ENCODE data around the gene DIAPH1. TPM values are rescaled to one million over a fixed set of nuclear protein-coding genes. Genes with fewer than 3 reads are reported as not detected.

The DIAPH1 gene
- total RNA-seq, 4 donors from 2014 or later, result 27.7 to 69.4 (median 30.2) TPM

DNA sequence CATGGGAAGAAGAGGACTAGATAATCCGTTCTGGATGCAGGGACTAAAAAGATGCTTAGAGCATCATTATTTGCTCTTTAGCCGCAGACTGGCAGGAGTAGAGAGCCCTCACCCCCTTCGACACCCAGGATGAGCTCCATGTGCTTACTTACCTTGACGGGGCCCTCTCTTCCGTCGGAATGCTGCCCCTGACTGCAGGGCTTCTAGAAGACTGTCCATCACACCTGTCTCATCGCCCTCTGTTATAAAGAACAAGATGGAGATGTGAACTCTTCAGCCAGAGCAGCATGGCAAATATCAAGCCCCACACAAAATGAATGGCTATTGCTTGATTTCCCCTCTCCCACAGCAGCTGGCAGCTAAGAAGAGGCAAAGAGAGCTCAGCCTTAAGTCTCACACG is 94.8 kb downstream of the DIAPH1 start:
- Histone ChIP-seq H3K36me3 (no peaks in the 10 kb centered on the region), H3K27ac (peak overlapping the region; percentile 77 to 78)

DNA sequence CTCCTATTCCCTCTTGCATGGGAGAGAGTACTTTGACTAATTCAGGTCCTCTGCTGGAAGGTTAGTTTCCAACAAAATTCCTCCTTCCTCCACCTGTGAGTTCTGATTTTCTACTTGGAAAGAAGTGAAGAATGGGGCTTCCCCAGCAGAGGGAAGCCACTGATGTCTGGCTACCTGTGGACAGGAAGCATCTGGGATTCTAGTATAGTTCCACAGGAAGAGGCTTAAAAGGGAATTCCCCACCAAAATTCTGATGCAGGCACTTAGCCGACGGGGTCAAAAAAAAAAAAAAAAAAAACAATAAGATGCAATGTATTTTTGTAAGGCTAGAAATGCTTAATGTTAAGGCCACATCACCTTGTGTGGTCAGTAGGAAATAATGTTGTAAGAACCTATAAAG is 96.5 kb downstream of the DIAPH1 start:
- intact Hi-C loops (cut with DNase I; ENCODE audit: low total_unique reads), result loop anchor here (10.0 kb wide), 1 partner anchor 48 kb away; the partner anchor contains the start of gene PCDHGC3
- H3K27ac ChIP-seq, result peak overlapping the region in 1 of 2 donors; percentile 76
- no peaks in the 10 kb centered on the region for H3K36me3 ChIP-seq
- TF ChIP-seq, protein P1, sequence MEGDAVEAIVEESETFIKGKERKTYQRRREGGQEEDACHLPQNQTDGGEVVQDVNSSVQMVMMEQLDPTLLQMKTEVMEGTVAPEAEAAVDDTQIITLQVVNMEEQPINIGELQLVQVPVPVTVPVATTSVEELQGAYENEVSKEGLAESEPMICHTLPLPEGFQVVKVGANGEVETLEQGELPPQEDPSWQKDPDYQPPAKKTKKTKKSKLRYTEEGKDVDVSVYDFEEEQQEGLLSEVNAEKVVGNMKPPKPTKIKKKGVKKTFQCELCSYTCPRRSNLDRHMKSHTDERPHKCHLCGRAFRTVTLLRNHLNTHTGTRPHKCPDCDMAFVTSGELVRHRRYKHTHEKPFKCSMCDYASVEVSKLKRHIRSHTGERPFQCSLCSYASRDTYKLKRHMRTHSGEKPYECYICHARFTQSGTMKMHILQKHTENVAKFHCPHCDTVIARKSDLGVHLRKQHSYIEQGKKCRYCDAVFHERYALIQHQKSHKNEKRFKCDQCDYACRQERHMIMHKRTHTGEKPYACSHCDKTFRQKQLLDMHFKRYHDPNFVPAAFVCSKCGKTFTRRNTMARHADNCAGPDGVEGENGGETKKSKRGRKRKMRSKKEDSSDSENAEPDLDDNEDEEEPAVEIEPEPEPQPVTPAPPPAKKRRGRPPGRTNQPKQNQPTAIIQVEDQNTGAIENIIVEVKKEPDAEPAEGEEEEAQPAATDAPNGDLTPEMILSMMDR (IDR thresholded peaks at IDR 0.05), result no peak
- no peak for TF ChIP-seq POLR2A (IDR thresholded peaks at IDR 0.05)
- H3K9me3 ChIP-seq, result no peaks in the 10 kb centered on the region
- no peak overlapping the region for H3K4me3 ChIP-seq
- no peaks in the 10 kb centered on the region for H3K27me3 ChIP-seq
- no peaks in the 10 kb centered on the region for H3K4me1 ChIP-seq
- no peak for DNase-seq

More for the DNA sequence above, 94.8 kb downstream of the DIAPH1 start:
- DNase-seq, result no peak
- intact Hi-C loops (cut with DNase I; ENCODE audit: low total_unique reads), result loop anchor here (10.0 kb wide), 1 partner anchor 49 kb away; the partner anchor contains the start of gene PCDHGC3
- no peaks in the 10 kb centered on the region for H3K27me3 ChIP-seq
- TF ChIP-seq, protein P1 (IDR thresholded peaks at IDR 0.05), result no peak
- no peak for TF ChIP-seq POLR2A (IDR thresholded peaks at IDR 0.05)
- no peaks in the 10 kb centered on the region for H3K9me3 ChIP-seq
- H3K4me3 ChIP-seq, result no peak overlapping the region
- H3K4me1 ChIP-seq, result no peaks in the 10 kb centered on the region

DNA sequence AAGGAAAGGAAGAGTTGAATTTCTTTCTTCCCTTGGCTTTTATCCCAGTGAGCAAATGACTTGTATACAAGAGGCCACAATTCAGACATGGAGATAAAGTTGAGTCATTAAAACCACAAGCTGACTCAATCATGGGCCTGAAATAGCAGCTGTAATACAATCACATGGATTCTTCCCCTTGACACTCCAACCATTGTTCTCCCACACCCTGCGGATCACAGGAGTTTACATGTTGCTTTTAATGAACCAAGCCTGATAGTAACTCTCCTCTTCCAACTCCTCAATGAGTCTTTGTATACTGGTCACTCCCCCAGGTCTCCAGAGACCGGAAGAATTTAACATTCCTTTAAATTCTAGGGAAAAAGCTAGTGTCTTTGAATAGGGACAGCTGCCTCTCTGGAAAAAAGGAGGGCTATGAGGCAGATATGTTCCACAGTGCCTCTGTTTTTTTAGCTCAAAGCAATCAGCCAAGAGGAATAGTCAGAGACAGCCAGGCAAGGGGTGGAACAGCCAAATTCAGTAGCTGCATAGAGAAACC is 97.5 kb downstream of the DIAPH1 start:
- H3K9me3 ChIP-seq, result no peaks in the 10 kb centered on the region
- peak in 1 of 2 donors; percentile 38 for DNase-seq
- TF ChIP-seq, protein P1 (IDR thresholded peaks at IDR 0.05), result no peak
- no peak for TF ChIP-seq POLR2A (IDR thresholded peaks at IDR 0.05)
- H3K27ac ChIP-seq, result peak overlapping the region; percentile 66 to 76
- H3K4me3 ChIP-seq, result no peak overlapping the region
- intact Hi-C loops (cut with DNase I; ENCODE audit: low total_unique reads), result loop anchor here (10.0 kb wide), 1 partner anchor 47 kb away; the partner anchor contains the start of gene PCDHGC3
- H3K36me3 ChIP-seq, result no peaks in the 10 kb centered on the region
- no peaks in the 10 kb centered on the region for H3K27me3 ChIP-seq
- no peaks in the 10 kb centered on the region for H3K4me1 ChIP-seq

DNA sequence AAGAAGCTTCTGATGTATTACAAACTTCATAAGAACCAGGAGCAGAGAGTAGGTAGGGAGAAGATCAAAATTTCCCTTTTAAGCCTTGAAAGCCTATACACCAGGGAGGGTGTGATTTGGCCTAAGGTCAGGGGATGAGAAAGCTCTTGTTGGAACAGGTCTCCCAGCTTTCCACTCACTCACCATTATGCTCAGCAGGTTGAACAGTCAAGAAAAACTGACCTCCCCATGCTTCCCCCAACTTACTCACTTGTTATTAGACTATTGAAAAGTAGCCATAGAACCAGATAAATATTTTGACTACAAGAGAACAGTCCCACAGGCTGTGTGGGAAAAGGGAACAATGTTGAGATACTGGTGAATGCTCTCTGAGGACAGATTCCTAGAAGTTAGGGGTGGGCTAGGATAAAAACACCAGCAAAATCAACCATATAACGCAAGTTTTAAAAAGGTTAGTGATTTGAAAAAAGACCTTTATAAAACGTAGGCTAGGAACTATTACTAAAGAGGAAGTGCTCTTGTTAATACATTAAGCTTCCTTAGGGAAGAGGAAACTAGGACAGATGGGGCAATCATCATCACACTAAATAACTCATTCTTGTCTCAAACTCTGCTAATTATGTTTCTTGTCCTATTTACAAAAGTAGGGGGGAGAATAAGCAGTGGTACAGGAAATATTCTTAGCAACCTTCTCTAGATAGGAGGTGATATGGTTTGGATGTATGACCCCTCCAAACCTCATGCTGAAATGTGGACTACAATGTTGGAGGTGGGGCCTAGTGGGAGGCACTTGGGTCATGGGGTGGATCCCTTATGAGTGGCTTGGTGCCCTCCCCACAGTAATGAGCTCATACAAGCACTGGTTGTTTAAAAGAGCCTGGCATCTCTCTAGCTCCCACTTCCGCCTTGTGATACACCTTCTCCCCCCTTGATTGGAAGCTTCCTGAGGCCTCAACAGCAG is 98.9 kb downstream of the DIAPH1 start:
- intact Hi-C loops (cut with DNase I; ENCODE audit: low total_unique reads), result loop anchor here (10.0 kb wide), 1 partner anchor 45 kb away; the partner anchor contains the start of gene PCDHGC3
- no peaks in the 10 kb centered on the region for H3K36me3 ChIP-seq
- H3K4me3 ChIP-seq, result no peak overlapping the region
- H3K27me3 ChIP-seq, result no peaks in the 10 kb centered on the region
- DNase-seq, result no peak
- TF ChIP-seq, protein P1 (IDR thresholded peaks at IDR 0.05), result no peak
- no peak for TF ChIP-seq POLR2A (IDR thresholded peaks at IDR 0.05)
- no peaks in the 10 kb centered on the region for H3K4me1 ChIP-seq
- H3K27ac ChIP-seq, result peak overlapping the region in 1 of 2 donors; percentile 76
- H3K9me3 ChIP-seq, result no peaks in the 10 kb centered on the region

DNA sequence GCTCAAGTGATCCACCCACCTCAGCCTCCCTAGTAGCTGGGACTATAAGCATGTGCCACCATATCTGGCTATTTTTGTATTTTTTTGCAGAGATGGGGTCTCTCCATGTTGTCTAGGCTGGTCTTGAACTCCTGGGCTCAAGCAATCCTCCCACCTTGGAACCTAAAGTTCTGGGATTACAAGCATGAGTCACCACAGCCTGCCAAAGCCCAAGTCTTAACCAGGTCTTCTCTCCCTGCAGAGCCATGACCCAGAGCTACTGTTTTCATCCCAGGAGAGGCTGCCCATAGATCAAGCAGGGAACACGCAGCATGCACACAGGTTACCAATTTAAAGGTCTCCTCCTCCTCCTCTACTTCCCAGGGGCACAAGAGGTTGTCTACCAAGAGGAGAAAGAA is 100.2 kb downstream of the DIAPH1 start:
- H3K4me3 ChIP-seq, result no peak overlapping the region
- H3K4me1 ChIP-seq, result peaks cover 4 to 12% of the 10 kb centered on the region in 2 donors
- DNase-seq, result no peak
- intact Hi-C loops (cut with DNase I; ENCODE audit: low total_unique reads), result no loop called here
- H3K27me3 ChIP-seq, result no peaks in the 10 kb centered on the region
- H3K9me3 ChIP-seq, result no peaks in the 10 kb centered on the region
- H3K36me3 ChIP-seq, result no peaks in the 10 kb centered on the region
- no peak for TF ChIP-seq POLR2A (IDR thresholded peaks at IDR 0.05)
- TF ChIP-seq, protein P1 (IDR thresholded peaks at IDR 0.05), result no peak
- H3K27ac ChIP-seq, result no peak overlapping the region
